ENCODE measurements around the gene FAM204A.

The FAM204A gene

GRCh38 chr10:118321724-118322575, 20.2 kb downstream of the FAM204A start:
- ATAC-seq, result no peak
- TF ChIP-seq ARNTL (CRISPR knock-in tag; IDR thresholded peaks at IDR 0.05; ENCODE audit: borderline replicate concordance, low read depth), result no peak
- TF ChIP-seq TOX (CRISPR knock-in tag; IDR thresholded peaks at IDR 0.05; ENCODE audit: borderline replicate concordance), result no peak

- TF ChIP-seq TCF4 (CRISPR knock-in tag; IDR thresholded peaks at IDR 0.05; ENCODE audit: borderline replicate concordance), result peak; percentile 12; the same call in 1 of the 2 replicates
- no peak for TF ChIP-seq OSR1 (CRISPR knock-in tag; IDR thresholded peaks at IDR 0.05)
- ATAC-seq, result no peak
Measured at GRCh38 chr10:118315629-118316028, 26.5 kb downstream of the FAM204A start.

GRCh38 chr10:118314882-118315281, 27.2 kb downstream of the FAM204A start:
- TF ChIP-seq ZFP3 (CRISPR knock-in tag; IDR thresholded peaks at IDR 0.05), result no peak
- TF ChIP-seq TOX (CRISPR knock-in tag; IDR thresholded peaks at IDR 0.05; ENCODE audit: borderline replicate concordance), result no peak
- peak; percentile 48 for TF ChIP-seq ISL1 (CRISPR knock-in tag; IDR thresholded peaks at IDR 0.05)
- no peak for ATAC-seq

- ATAC-seq, result no peak; the same call in 2 of the 3 replicates
- TF ChIP-seq ZNF8 (CRISPR knock-in tag; IDR thresholded peaks at IDR 0.05), result no peak
- TF ChIP-seq ZNF70 (CRISPR knock-in tag; IDR thresholded peaks at IDR 0.05), result no peak
- no peak for TF ChIP-seq OSR1 (CRISPR knock-in tag; IDR thresholded peaks at IDR 0.05)
- TF ChIP-seq POU6F1 (CRISPR knock-in tag; IDR thresholded peaks at IDR 0.05; ENCODE audit: borderline replicate concordance, low read depth), result no peak
- TF ChIP-seq CREB5 (CRISPR knock-in tag; IDR thresholded peaks at IDR 0.05; ENCODE audit: low read depth), result no peak
- TF ChIP-seq ESRRG (CRISPR knock-in tag; IDR thresholded peaks at IDR 0.05), result no peak
- TF ChIP-seq ARNTL (CRISPR knock-in tag; IDR thresholded peaks at IDR 0.05; ENCODE audit: borderline replicate concordance, low read depth), result no peak
Measured at GRCh38 chr10:118311505-118311904, 30.6 kb downstream of the FAM204A start.

GRCh38 chr10:118310822-118311221, 31.3 kb downstream of the FAM204A start:
- no peak for TF ChIP-seq ISL1 (CRISPR knock-in tag; IDR thresholded peaks at IDR 0.05)
- TF ChIP-seq CSRNP3 (CRISPR knock-in tag; IDR thresholded peaks at IDR 0.05), result no peak
- TF ChIP-seq ZFP3 (CRISPR knock-in tag; IDR thresholded peaks at IDR 0.05), result no peak
- no peak for TF ChIP-seq RARB (CRISPR knock-in tag; IDR thresholded peaks at IDR 0.05)
- no peak for TF ChIP-seq GLIS3 (CRISPR knock-in tag; IDR thresholded peaks at IDR 0.05)
- TF ChIP-seq ZFP30 (CRISPR knock-in tag; IDR thresholded peaks at IDR 0.05), result no peak
- TF ChIP-seq ESRRG (CRISPR knock-in tag; IDR thresholded peaks at IDR 0.05), result no peak
- TF ChIP-seq TCF4 (CRISPR knock-in tag; IDR thresholded peaks at IDR 0.05; ENCODE audit: borderline replicate concordance), result no peak
- TF ChIP-seq TOX (CRISPR knock-in tag; IDR thresholded peaks at IDR 0.05; ENCODE audit: borderline replicate concordance), result no peak
- TF ChIP-seq ZC3H10 (CRISPR knock-in tag; IDR thresholded peaks at IDR 0.05), result no peak
- TF ChIP-seq ZNF8 (CRISPR knock-in tag; IDR thresholded peaks at IDR 0.05), result no peak
- no peak for TF ChIP-seq PPARA (CRISPR knock-in tag; IDR thresholded peaks at IDR 0.05; ENCODE audit: borderline replicate concordance)
- no peak for TF ChIP-seq OSR1 (CRISPR knock-in tag; IDR thresholded peaks at IDR 0.05)
- ATAC-seq, result no peak

- ATAC-seq, result no peak
- no peak for TF ChIP-seq ESRRG (CRISPR knock-in tag; IDR thresholded peaks at IDR 0.05)
- TF ChIP-seq PATZ1 (CRISPR knock-in tag; IDR thresholded peaks at IDR 0.05; ENCODE audit: borderline replicate concordance), result no peak
- TF ChIP-seq RARB (CRISPR knock-in tag; IDR thresholded peaks at IDR 0.05), result no peak
- no peak for TF ChIP-seq ZC3H10 (CRISPR knock-in tag; IDR thresholded peaks at IDR 0.05)
- TF ChIP-seq SNAI2 (CRISPR knock-in tag; IDR thresholded peaks at IDR 0.05), result no peak
- TF ChIP-seq ZFP30 (CRISPR knock-in tag; IDR thresholded peaks at IDR 0.05), result no peak
- no peak for TF ChIP-seq CSDC2 (CRISPR knock-in tag; IDR thresholded peaks at IDR 0.05)
- TF ChIP-seq ISL1 (CRISPR knock-in tag; IDR thresholded peaks at IDR 0.05), result no peak
- TF ChIP-seq ZNF70 (CRISPR knock-in tag; IDR thresholded peaks at IDR 0.05), result no peak
- TF ChIP-seq TOX (CRISPR knock-in tag; IDR thresholded peaks at IDR 0.05; ENCODE audit: borderline replicate concordance), result no peak
- TF ChIP-seq POU6F1 (CRISPR knock-in tag; IDR thresholded peaks at IDR 0.05; ENCODE audit: borderline replicate concordance, low read depth), result no peak
Measured at GRCh38 chr10:118309911-118310310, 32.2 kb downstream of the FAM204A start.
